Measurements from ENCODE around the gene IGSF21.

The IGSF21 gene

DNA sequence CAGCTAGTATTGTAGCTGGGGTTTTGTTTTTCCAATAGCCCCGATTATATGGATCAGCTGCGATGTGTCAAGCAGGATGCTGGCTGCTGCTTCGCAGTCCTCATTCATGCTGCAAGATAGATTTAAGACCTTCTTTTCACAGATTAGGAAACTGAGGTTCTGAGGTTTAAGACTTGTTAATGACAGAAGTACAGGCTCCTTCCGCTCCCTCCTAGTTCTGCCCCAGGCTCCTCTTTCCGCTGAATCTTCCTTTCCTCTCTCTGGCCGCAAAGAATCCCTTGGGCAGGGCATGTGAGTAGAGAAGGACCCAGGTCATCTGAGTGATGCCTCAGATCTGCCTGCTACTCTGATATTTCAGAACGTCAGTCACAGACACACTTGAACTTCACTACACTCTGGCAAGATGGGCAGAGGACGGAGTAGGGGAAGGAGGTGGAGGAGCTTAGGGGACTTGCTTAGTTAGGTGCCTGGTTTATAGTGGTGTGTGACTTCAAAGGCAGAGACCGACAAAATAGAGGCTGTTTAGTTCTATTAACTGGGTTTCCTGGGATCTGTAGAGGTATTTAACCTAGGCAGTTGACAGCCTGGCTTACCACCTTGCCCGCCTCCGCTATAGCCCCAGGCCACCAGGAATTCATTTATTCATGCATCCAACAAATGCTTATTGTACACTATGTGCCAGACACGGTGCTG lies 4.2 kb downstream of the IGSF21 start:
- TF ChIP-seq POLR2AphosphoS5 (IDR thresholded peaks at IDR 0.05; ENCODE audit: low read depth): no peak
- no peak for TF ChIP-seq SPI1 (IDR thresholded peaks at IDR 0.05; ENCODE audit: borderline replicate concordance, low read depth)
- TF ChIP-seq, protein P1, sequence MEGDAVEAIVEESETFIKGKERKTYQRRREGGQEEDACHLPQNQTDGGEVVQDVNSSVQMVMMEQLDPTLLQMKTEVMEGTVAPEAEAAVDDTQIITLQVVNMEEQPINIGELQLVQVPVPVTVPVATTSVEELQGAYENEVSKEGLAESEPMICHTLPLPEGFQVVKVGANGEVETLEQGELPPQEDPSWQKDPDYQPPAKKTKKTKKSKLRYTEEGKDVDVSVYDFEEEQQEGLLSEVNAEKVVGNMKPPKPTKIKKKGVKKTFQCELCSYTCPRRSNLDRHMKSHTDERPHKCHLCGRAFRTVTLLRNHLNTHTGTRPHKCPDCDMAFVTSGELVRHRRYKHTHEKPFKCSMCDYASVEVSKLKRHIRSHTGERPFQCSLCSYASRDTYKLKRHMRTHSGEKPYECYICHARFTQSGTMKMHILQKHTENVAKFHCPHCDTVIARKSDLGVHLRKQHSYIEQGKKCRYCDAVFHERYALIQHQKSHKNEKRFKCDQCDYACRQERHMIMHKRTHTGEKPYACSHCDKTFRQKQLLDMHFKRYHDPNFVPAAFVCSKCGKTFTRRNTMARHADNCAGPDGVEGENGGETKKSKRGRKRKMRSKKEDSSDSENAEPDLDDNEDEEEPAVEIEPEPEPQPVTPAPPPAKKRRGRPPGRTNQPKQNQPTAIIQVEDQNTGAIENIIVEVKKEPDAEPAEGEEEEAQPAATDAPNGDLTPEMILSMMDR (IDR thresholded peaks at IDR 0.05; ENCODE audit: insufficient read depth, low read length): no peak
- no peak for TF ChIP-seq GABPA (IDR thresholded peaks at IDR 0.05; ENCODE audit: low read depth)
- no peak for TF ChIP-seq REST (IDR thresholded peaks at IDR 0.05; ENCODE audit: insufficient replicate concordance, low read depth)
- Histone ChIP-seq H3K4me3 (replicated peaks; ENCODE audit: insufficient read depth, low read length) (no peak overlapping the region), H3K27me3 (ENCODE audit: insufficient read depth, poor library complexity, severe bottlenecking) (peaks cover 42% of the 10 kb centered on the region), H3K27ac (replicated peaks) (no peak overlapping the region)
- DNase-seq (ENCODE audit: low read depth in 1 of 2, low spot score in 1 of 2): no peak

DNA sequence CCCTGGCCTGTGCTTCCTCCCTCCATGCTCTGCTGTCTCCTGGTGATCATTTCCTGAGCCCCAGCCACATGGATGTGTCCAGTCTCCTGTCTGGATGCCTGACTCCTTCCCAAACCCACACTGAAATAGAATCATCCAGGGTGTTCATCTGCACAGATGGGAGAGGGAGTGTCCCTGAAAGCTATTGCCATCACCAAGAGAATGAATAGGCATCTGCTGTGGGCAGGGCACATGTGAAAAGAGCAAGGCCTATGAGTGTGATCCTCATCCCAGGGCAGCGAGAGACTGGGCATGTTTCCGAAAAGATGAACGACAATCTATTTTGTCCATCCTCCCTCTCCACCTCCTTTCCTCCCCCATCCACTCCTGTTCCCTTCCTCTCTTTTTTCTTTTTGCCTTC lies 5.0 kb downstream of the IGSF21 start:
- Histone ChIP-seq H3K4me3 (replicated peaks; ENCODE audit: insufficient read depth, low read length) (no peak overlapping the region), H3K27me3 (ENCODE audit: insufficient read depth, poor library complexity, severe bottlenecking) (peaks cover 38% of the 10 kb centered on the region), H3K27ac (replicated peaks) (no peak overlapping the region)
- TF ChIP-seq, protein P1 (IDR thresholded peaks at IDR 0.05; ENCODE audit: insufficient read depth, low read length): no peak
- TF ChIP-seq REST (IDR thresholded peaks at IDR 0.05; ENCODE audit: insufficient replicate concordance, low read depth): no peak
- TF ChIP-seq SPI1 (IDR thresholded peaks at IDR 0.05; ENCODE audit: borderline replicate concordance, low read depth): no peak
- no peak for TF ChIP-seq POLR2AphosphoS5 (IDR thresholded peaks at IDR 0.05; ENCODE audit: low read depth)
- no peak for TF ChIP-seq GABPA (IDR thresholded peaks at IDR 0.05; ENCODE audit: low read depth)
- no peak for DNase-seq (ENCODE audit: low read depth in 1 of 2, low spot score in 1 of 2)

- no peak for DNase-seq (ENCODE audit: low read depth in 1 of 2, low spot score in 1 of 2)
- TF ChIP-seq SPI1 (IDR thresholded peaks at IDR 0.05; ENCODE audit: borderline replicate concordance, low read depth): no peak
- TF ChIP-seq, protein P1 (IDR thresholded peaks at IDR 0.05; ENCODE audit: insufficient read depth, low read length): no peak
- no peak for TF ChIP-seq POLR2AphosphoS5 (IDR thresholded peaks at IDR 0.05; ENCODE audit: low read depth)
- no peak for TF ChIP-seq REST (IDR thresholded peaks at IDR 0.05; ENCODE audit: insufficient replicate concordance, low read depth)
- no peak overlapping the region for H3K27ac ChIP-seq (replicated peaks)
- H3K27me3 ChIP-seq (ENCODE audit: insufficient read depth, poor library complexity, severe bottlenecking): peaks cover 22% of the 10 kb centered on the region
- H3K4me3 ChIP-seq (replicated peaks; ENCODE audit: insufficient read depth, low read length): no peak overlapping the region
Observed at GRCh38 chr1:18114726-18115410, 7.3 kb downstream of the IGSF21 start.
